NCI-H82 treated with DMSO at 0.1 percent for 48 hours (cell line): Measurements from ENCODE around the gene IL6R.
"Not testable (repeated sequence)": the region's sequence is repeated elsewhere in the genome, so short reads cannot be mapped to it uniquely, and the experiment has no call there.

ENCODE experiments used
- DNase-seq: peaks from one replicate; lab custom pipeline; 2025; ENCODE audit not compliant: unreplicated experiment; lab: John Stamatoyannopoulos, UW

Gene IL6R

GRCh38 chr1:154404984-154405746, at the start of gene IL6R:
Gene IL6R (plus strand): TSS chr1:154405343. CDS start chr1:154405630, 287 bp downstream.
- DNase-seq = no peak

- no peak for DNase-seq
Observed at GRCh38 chr1:154358519-154358918, 46.6 kb upstream of the IL6R start.

DNA sequence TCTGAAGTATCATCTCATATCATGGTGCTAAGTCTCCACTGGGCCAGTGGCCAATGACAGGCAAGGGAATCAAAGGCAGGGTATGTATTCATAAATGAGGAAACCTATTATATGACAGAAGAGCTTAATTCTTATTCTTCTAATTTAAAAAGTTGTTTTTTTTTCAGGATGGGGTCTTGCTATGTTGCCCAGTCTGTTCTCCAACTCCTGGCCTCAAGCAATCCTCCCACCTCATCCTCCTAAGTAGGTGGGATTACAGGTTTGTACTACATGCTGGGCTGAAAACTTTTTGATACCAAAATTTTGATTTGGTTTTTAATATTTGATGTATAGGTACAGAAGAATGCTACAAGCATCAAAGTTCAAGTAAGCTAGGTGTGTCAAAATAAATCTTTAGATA, 44.9 kb upstream of the IL6R start:
- no peak for DNase-seq

DNA sequence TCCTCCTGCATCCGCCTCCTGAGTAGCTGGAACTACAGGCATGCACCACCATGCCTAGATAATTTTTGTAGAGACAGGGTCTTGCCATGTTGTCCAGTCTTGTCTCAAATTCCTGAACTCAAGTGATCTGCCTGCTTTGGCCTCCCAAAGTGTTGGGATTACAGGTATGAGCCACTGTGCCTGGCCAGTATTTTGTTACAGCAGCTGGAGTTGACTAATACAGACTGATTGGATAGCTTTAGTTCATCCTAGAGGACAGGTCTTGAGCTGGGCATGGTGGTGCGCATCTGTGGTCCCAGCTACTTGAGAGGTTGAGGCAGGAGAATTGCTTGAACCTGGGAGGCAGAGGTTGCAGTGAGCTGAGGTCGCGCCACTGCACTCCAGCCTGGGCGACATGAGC, 44.3 kb upstream of the IL6R start:
- DNase-seq = not testable (repeated sequence)

DNA sequence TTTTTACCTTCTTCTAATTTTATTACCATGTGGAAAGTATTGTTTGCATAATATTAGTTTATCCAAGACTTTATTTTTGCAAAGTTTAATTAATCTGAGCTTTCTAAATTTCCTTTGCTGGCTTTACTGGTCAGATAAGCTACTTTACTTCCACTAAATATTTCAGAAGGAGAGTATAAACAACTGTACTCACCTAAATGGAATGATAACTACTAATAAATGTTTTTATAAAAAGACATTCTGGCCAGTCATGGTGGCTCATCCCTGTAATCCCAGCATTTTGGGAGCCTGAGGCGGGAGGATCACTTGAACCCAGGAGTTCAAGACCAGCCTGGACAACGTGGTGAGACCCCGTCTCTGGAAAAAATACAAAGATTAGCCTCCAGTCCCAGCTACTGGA, 43.8 kb upstream of the IL6R start:
- no peak for DNase-seq

- no peak for DNase-seq
Observed at GRCh38 chr1:154371436-154371835, 33.7 kb upstream of the IL6R start.

- not testable (repeated sequence) for DNase-seq
Observed at GRCh38 chr1:154373777-154374357, 31.3 kb upstream of the IL6R start.

DNA sequence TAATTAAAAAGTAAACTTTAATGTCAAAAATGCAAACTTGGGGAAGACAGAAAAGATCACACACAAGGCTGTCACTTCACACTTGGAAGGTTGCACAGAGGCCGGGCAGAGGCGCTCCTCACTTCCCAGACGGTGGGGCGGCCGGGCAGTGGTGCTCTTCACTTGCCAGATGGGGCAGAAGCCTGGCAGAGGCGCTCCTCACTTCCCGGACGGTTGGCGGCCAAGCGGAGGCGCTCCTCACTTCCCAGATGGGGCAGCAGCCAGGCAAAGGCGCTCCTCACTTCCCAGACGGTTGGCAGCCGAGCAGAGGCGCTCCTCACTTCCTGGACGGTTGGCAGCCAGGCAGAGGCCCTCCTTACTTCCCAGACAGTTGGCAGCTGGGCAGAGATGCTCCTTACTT, 25.8 kb upstream of the IL6R start:
- DNase-seq = no peak

DNA sequence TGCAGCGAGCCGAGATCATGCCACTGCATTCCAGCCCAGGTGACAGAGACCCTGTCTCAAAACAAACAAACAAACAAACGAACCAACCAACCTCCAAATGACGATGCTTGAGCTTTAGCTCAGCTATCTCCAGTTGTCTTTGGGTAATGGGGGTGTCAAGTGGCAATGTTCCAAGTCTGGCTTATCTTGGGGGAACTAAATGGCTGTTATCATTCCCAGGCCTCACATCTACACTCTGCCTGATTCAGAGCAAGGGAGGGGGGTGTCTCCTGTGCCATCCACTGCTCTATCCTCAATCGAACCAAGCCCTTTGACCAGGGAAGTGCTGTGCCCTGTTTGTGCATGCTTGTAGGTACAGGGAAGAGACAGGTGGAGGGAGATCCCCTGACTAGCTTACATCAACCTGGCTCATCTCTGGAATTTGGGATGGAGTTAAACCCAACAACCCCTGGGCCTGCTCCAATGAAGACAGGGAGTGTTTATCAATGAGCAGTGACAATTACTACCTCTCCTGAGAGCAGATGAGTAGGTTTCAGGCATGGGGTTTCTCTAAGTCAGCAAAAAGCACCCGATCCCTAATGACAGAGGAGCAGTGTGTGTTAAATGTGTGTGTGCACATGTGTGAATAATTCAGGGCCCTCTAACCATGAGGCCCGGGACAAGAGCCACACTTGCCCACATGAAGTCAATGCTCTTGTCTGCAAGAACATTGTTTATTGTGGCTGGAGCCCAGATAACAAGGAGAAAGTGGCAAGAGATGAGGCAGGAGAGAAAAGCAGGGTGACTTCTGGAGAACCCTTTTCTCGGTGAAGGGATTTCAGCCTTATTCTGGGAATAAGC, 20.3 kb upstream of the IL6R start:
- DNase-seq = no peak

DNA sequence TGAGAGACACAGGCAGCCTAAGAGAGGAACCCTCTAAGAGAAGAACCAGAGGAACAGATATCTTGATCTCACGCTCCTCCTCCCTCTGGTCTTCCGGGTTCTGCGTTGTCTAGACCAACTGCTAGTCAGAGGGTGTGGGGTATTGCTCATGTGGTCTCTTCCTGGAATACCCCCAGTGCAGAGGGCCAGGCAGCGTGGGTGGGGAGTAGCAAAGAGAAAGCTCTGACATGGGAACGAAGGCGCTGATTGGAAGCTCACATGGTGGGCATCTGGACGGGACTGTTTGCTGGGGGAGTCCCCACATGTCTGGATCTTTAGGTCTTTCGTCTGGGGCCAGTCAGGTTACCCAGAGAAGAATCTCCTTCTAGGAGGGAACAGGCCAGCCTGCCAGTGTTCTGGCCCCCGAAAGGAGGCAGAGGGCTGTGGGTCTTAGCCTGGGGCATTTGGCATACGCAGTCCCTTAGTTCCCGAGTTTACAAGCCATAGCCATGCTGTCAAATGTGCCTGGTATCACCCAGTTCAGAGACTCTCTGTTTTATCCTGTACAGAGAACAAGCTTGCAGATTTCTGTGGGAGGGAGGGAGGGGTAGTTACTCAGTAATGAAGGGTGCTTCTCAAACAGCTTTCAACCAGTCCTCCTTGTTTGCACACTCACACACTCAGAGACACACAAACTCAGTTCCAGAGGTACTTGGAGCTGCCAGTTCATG, 18.3 kb upstream of the IL6R start:
- no peak for DNase-seq

DNA sequence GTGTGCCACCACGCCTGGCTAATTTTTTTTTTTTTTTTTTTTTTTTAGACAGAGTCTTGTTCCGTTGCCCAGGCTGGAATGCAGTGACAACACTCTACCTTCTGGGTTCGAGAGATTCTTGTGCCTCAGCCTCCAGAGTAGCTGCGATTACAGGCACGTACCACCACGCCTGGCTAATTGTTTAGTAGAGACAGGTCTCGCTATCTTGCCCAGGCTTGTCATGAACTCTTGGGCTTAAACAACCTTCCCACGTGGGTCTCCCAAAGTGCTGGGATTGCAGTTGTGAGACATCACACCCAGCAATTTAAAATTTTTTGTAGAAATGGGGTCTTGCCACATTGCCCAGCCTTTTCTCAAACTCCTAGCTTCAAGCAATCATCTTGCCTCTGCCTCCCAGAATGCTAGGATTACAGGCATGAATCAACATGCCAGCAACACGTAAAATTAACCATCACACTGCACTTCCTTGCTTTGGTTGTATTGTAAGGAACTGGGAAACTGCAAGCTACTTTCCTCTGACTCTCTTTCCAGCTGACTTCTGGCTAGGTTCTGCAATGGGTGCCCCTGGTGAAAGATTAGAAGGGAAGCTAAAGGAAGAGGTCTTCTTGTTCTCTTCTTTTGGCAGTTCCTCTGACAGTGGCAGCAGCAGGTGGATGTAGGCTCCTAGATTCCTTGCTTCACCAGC, 13.9 kb upstream of the IL6R start:
- no peak for DNase-seq

GRCh38 chr1:154398141-154398540, 7.0 kb upstream of the IL6R start:
- DNase-seq = no peak

- DNase-seq = no peak
Observed at GRCh38 chr1:154398678-154399077, 6.5 kb upstream of the IL6R start.

GRCh38 chr1:154400381-154400801, 4.8 kb upstream of the IL6R start:
- no peak for DNase-seq

- DNase-seq = no peak
Observed at GRCh38 chr1:154402409-154402921, 2.7 kb upstream of the IL6R start.

- no peak for DNase-seq
Observed at GRCh38 chr1:154403261-154403943, 1.7 kb upstream of the IL6R start.

- DNase-seq = no peak
Observed at GRCh38 chr1:154403983-154404382, 1.2 kb upstream of the IL6R start.

GRCh38 chr1:154404511-154404931, 622 bp upstream of the IL6R start:
- no peak for DNase-seq

DNA sequence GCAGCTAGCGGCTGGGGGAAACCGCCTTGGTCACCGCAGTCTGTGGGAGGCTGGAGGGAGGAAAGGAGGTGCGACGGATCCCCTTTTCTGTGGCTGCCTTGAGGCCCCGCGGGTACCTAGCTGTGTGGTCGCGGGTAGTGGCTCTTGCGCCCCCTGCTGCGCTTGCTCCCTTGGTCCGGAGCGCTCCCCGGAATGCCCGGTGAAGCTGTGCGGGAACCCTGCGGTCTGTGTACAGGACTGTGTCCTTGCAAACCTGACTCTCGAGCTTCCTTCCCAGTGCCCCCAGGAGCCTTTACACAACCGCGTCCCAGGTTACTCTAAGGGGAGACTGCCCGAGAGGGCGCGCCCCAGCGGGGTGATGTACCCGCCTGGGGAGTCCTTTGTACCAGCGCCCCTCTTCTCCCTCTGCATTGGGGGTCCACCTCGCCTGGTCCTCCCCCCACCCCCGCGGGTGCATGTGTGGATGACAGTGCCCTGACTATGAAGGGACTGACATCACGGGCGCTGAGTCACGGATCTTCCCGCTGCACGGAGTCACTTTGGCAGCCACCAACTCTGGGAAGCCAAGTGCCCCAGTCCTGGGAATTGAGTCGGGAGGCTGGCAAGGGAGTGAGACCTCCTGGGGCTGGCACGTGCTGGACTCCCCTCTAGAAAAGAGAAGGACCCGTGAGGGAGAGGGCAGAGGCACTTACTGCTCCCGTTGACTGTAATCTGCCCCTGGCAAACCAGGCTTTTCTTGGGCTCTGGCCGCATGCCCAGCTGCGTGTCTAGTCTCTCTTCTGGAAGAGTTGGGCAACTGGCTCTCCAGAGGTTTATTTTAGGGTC, 816 bp downstream of the IL6R start:
- DNase-seq = no peak
